ENCODE measurements around the gene RGS6.

Gene RGS6

DNA sequence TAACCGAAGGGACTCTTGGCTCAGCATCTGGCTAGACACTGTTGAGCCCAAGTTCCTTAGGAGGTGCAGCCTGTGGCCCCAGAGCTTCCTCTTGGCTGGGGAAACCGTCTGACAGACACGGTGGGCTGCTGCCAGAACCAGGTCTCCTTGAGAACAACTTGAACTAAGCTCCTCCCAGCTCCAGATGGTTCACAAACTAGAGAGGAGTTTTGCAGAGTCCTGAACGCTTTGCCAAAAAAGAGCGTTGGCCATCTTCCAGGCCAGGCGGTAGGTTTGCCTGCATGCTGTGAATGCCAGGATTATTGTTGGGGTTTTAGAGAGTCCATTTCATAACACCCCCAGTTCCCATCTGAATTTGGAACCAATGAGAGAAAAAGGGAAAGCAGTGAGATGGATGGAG lies 399.8 kb downstream of the RGS6 start:
- DNase-seq = peak; percentile 69

DNA sequence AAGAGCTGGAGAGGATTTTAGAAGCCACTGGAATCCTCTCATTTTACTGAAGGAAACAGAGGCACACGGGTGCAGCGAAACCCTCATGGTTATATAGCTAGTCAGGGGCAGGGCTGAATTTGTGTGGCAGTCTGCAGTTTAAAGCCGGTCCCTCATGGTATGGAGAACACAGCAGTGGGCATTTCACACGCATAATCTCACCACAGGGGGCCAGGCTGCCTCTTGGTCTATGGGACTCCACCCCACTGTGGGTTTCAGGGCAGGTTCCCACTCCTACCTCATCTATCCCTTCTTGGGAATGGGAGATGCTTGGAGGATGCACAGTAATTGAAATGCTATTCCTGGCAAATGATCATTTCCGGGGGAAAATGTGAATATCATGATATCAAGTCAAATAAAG lies 400.6 kb downstream of the RGS6 start:
- no peak for DNase-seq

GRCh38 chr14:72333357-72333756 lies 401.1 kb downstream of the RGS6 start:
- no peak for DNase-seq

GRCh38 chr14:72336311-72336980 lies 404.2 kb downstream of the RGS6 start:
- DNase-seq = no peak

DNA sequence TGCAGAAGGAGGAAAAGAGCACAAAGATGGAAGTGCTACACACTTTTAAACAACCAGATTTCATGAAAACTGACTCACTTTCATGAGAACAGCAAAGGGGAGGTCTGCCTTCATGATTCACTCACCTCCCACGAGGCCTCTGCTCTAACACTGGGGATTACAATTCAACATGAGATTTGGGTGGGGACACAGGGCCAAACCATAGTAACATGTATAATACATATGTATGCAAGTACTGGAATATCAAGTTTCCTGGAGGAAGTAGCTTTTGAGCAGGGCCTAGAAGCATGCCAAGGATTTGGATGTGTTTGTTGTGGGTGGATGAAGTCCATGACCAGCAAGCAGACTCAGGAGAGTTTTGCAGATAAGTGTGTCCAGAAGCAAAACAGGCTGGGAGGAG lies 409.0 kb downstream of the RGS6 start:
- DNase-seq = no peak

GRCh38 chr14:72341686-72342085 lies 409.5 kb downstream of the RGS6 start:
- DNase-seq = no peak

DNA sequence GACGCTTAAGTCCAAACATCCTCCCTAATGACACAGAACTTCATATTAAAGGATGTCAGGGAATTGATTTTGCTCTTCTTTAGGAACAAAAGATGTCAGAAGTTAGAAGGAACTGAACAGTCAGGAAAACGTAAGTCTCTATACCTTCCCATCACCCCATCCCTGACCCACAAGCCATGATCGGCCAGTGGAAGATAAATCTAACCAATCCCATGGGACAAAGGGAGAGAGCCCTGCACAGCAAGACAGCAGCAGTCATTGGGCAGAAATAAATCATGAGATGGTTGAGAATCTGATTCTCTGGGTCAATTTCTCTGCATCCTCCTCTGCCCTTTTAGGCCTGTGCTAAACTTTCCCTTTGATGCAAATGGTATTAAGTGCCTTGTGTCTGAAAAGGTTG lies 414.9 kb downstream of the RGS6 start:
- DNase-seq = no peak

- DNase-seq = no peak
Observed at GRCh38 chr14:72350215-72350614, 418.0 kb downstream of the RGS6 start.

DNA sequence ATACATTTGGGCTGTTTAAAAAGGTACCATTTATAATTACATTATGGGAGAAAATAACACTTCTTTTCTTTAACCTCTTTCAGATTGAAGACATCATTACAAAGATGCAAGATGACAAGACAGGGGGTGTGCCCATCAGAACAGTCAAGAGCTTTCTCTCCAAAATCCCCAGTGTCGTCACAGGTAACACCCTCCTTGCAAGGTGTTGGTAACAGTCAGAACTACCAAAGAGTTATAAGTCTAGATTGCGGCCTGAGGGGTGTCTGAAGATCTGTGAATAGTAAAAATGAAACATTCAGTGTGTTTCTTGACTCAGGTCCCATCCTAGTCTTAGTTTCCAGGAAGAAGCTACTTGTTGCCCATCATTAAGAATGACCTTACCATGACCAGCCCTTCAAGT lies 419.8 kb downstream of the RGS6 start:
- DNase-seq = no peak

GRCh38 chr14:72366619-72367018 lies 434.4 kb downstream of the RGS6 start:
- no peak for DNase-seq

DNA sequence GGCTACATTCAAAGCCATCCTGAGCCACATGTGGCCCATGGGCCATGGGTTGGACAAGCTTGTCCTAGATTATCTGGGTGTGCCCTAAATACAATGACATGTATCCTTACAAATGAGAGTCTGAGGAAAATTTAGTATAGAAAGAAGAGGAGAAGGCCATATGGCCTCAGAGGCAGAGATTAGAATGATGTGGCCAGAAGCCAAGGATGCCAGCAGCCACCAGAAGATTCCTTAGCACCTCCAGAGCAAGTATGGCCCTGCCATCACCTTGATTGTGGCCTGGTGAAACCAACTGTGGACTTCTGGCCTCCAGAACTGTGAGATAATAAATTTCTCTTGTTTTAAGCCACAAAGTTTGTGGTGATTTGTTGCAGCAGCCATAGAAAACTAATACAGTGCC lies 436.9 kb downstream of the RGS6 start:
- DNase-seq = no peak

DNA sequence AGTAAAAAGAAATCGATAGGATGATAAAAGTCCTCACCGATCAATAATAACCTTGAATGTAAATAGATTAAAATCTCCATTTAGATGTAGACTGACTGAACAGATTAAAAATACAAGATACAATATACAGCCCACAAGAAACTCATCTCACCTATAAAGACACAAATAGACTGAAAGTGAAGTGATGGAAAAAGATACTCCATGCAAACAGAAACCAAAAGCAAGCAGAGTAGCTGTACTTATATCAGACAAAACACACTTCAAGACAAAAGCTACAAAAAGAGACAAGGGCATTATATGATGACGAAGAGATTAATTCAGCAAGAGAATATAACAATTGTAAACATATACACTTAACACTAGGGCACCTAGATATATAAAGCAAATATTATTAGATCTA lies 444.8 kb downstream of the RGS6 start:
- no peak for DNase-seq

- no peak for DNase-seq
Observed at GRCh38 chr14:72380456-72380855, 448.2 kb downstream of the RGS6 start.

DNA sequence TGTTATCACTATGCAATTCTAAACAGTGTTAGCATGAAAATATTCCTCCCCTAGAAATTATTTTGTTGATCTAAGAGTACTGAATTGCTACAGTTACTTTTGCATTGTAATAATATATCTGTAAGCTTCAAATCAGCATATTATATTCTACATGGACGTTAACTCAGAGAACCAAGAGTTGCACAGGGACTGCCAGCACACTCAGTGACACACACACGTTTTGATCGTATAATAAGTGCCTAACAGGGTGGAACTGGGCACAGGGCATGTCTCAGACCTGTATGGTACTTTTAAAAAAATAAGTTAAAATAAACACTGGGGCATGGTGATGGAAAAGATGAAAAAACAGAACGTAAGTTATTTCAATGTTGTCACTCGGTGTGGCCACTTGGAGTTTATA lies 451.6 kb downstream of the RGS6 start:
- DNase-seq = no peak

DNA sequence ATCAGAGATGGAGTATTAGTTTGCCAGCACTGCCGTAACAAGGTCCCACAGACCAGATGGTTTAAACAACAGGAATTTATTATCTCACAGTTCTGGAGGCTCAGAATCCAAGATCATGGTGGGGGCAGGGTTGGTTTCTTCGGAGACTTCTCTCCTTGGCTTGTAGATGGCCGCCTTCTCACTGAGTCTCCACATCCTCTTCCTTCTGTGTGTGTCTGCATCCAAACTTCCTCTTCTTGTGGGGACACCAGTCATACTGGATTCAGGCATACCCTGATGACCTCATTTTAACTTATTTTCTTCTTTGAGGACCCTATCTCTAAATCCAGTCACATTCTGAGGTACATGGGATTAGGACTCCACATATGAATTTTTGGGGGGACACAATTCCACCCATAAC lies 455.5 kb downstream of the RGS6 start:
- no peak for DNase-seq

- DNase-seq = no peak
Observed at GRCh38 chr14:72389200-72389599, 457.0 kb downstream of the RGS6 start.

GRCh38 chr14:72401101-72401625 lies 468.9 kb downstream of the RGS6 start:
- no peak for DNase-seq

DNA sequence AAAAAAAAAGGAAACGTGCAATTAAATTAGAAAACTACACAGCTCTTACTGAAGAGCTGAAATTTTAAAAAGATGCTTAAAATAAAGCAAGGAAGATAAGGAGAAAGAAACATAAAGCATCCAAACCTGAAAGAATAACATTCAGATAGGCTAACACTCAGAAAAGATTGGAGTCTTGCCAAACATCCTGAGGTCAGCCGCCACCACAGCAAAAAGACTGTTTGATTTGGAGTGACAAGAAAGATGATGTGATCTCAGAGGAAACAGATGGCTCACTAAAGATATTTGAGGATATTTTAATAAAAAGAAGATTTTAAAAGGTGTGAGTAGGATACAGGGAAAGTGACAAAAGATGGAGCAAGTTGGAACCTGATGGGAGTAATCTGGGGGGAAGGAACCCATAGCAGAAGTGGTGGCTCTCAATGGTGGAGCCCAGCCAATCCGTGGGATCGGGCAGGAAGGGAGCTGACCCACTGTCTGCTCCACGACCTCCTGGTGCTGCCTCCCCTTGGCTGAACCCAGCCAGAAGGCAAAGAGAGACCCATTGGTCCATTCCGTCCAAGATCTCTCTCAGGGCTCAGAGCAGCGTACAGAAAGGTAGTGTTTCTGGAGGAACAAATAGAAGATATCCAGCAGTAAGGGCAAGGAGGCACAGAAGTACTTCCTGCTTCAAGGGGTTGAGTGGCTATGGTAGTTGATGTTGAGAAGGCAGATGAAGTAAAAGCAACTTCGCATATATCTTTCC lies 469.6 kb downstream of the RGS6 start:
- no peak for DNase-seq

DNA sequence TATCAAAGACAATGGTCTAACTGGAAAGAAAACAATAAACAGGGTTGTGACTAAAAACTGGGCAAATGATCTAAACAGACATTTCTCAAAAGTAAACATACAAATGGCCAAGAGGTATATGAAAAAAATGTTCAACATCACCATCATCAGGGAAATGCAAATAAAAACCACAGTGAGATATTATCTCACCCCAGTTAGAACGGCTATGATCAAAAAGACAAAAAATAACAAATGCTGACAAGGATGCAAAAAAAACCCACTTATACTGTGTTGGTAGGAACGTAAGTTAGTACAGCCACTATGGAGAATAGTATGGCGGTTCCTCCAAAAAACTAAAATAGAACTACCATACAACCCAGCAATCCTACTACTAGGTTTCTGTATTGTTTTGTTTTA lies 470.1 kb downstream of the RGS6 start:
- no peak for DNase-seq

DNA sequence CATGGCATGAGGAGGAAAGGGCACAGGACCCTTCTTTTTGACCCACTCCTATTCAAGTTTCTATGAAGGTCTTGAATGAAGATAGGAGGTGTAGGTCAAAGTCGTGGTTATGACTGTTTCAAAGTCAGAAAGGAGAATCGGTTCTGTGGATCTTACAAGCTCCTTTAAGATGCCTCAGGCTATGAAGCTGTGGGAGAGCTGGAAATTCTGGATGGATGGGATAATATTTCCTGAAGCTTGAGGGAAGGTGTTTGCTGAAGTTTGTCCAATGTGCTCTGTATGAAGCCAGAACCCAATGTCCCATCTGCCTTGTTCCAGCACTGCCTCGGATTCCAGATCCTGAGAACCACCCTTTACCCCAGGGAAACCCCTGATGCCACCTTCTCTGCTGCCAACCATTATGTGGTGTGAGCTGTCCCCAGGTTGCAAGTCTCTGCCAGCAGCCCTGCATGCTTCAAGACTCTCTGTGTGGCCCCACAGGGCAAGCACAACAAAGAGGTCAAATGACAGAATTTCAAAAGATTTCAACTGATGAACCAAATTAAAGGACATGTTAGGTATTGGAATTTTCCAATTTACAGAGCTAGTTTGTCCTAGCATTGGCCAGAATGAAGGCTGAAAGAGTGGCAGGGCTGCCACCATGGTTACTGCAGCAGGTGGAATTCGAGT lies 472.0 kb downstream of the RGS6 start:
- no peak for DNase-seq

DNA sequence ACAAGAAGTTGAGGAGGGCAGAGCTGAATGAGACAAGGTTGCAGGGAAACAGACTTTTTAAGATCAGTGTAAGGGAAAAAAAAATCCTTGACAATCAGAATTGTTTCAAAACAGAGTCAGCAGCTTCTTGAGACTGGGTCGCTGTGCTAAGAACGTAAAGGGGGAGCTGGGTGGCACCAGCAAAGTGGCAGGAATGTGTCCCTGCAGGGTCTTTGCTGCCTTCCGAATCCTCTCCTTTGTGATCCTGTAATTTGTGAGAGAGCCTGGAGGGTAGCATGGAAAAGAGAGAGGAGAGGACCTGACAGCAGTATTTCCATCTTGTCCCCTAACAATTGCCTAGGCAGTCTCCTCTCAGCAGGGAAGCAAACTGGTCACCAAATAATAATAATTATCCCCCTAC lies 472.8 kb downstream of the RGS6 start:
- no peak for DNase-seq

- DNase-seq = no peak
Observed at GRCh38 chr14:72408020-72408419, 475.8 kb downstream of the RGS6 start.

DNA sequence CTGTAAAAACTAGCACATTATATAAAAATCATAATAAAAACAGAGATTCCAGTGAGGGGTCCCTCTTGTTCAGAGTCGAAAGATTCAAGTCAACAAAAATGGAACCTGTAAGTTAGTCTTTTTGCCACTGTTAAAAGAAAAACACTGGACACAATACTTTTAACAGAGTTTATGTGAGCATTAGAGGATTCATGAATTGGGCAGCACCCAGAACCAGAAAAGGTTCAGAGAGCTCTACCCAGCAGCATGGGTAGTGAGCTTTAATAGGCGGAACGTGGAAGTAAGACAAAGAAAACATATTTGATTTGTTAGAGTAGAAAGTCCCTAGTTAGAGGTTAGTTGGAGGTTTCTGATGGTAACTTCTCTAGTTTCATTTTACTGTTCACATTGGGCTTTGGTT lies 476.8 kb downstream of the RGS6 start:
- no peak for DNase-seq

Measured in femur (tissue), 1 donor.